Measurements from ENCODE around the gene ARHGAP45.
"Not testable (repeated sequence)": the region's sequence is repeated elsewhere in the genome, so short reads cannot be mapped to it uniquely, and the experiment has no call there.

ARHGAP45 gene

GRCh38 chr19:1066748-1067340 lies at the start of gene ARHGAP45:
Gene ARHGAP45, plus strand, starts transcription at chr19:1067167. Its CDS starts 239 bp downstream, at chr19:1067406.
- DNase-seq (ENCODE audit: low spot score), result no peak

DNA sequence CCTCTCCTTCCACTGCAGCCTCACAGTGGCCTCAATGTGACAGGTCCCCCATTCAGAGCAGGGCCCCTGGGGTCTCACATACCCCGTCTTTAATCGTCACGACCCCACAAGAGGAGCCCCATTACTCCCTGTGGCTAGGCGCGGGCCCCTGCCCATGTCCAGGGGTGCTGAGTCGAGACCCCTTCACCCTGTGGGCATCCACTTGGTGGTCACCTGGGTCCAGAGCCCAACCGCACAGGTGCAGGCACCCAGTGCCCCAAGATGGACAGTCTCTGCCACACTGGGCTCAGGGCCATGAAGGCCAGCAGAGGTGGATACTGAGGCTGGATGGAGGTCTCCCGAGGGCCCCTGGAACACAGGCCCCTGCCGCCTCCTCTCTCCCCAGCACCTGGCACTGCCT lies 49.1 kb upstream of the ARHGAP45 start:
- DNase-seq (ENCODE audit: low spot score), result no peak

GRCh38 chr19:1018393-1018792 lies 48.6 kb upstream of the ARHGAP45 start:
- DNase-seq (ENCODE audit: low spot score), result no peak

DNA sequence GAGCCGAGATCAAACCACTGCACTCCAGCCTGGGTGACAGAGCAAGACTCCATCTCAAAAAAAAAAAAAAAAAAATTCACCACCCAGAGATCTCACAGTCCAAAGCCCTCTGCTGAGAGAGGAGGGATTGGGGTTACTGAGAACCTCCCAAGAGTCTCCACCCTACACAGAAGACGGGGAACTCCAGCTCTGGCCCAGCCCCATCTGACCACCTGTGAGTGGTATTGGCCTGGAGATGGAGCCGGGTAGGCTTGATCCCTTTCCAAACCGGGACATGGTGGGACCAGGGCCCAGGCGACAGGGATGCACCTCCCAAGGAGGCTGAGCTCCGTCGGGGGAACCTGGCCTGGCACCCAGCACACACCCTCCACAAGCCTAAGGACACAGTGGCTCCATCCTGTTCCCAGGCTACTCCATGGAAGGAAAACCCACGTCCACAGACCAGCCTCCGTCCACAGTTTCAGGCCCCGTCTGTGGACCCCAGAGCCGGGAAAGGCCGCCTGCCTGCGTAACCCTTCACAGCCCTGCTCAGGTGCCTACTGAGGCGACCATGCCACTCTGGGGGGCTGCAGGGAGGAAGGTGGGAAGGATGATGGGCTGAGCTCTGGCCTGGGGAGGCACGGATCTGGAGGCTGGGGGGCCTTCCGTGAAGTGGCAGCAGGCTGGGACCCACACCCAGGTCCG lies 47.9 kb upstream of the ARHGAP45 start:
- DNase-seq (ENCODE audit: low spot score), result no peak

- DNase-seq (ENCODE audit: low spot score), result no peak
Observed at GRCh38 chr19:1019616-1019961, 47.4 kb upstream of the ARHGAP45 start.

DNA sequence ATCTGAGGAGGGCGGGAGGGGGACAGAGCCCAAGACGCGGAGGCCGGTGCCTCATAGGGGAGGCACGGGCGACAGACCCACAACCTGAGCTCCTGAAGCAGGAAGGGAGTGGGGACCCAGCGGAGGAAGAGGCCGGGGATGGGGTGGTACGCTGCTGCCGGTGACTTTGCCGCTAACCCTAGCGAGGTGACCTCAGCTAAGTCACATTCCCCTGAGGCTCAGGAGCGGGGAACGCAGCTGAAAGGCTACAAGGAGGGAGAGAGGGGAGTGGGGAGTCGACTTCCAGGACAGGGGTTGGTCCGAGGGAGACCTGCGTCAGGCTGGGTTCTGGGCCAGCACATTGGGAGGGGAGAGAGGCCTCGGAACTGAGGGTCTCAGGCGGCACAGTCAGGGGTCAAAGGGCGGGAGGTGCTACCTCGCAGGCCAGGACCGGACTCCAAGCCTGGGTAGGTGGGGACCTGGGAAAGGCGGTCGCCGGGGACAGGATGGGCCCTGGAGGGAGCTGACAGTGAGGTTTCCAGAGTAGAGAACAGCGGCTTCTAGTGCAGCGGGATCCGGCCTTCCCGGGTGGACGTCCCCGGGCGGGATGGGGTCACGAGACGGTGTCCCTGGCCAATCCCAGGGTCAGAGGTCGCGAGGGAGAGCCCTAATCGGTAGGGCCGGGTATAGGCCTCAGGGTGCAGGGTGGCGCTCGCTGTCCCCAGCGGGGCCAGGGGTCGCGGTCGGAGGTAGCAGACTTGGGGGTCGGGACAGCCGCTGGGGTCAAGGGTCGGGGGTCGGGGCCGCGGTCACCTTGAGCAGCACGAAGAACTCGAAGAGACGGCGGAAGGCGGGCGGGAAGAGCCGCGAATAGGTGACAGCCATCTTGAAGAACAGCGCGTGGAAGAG lies 46.7 kb upstream of the ARHGAP45 start:
- no peak for DNase-seq (ENCODE audit: low spot score)

DNA sequence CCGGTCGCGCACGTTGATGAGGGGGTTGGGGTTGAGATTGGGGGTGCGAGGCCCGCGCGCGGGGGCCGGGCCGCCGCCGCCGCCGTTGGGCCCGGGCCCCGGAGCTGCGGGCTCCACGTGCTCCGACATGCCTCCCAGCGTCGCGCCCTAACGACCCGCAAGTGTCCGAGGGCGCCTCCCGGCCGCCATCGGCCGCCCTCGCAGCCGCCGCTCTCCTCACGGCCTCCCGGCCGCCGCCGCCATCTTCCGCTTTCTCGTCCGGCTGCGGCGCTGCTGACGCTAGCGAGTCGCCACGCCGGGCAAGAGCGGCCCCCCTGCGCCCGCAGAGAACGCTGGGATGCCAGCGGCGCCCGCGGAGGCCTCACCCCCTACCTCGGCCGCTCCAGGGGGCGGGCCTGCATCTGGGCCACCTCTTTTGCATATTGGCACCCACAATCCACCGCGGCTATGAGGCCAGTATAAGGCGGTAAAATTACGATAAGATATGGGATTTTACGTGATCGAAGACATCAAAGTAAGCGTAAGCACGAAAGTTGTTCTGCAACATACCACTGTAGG lies 46.0 kb upstream of the ARHGAP45 start, which contains the start of gene TMEM259:
Gene TMEM259, minus strand, starts transcription at position 256 of the 558 bp plus-strand sequence. Its CDS starts 127 bp downstream, at position 129.
- DNase-seq (ENCODE audit: low spot score), result peak; percentile 97

DNA sequence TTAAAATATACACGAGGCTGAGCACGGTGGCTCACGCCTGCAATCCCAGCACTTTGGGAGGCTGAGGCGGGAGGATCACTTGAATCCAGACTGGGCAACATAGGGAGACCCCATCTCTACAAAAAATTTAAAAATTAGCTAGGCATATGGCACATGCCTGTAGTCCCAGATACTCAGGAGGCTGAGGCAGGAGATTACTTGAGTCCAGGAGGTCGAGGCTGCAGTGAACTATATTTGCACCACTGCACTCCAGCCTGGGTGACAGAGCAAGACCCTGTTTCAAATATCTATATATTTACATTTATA lies 43.1 kb upstream of the ARHGAP45 start:
- not testable (repeated sequence) for DNase-seq (ENCODE audit: low spot score)

GRCh38 chr19:1025080-1025479 lies 41.9 kb upstream of the ARHGAP45 start:
- DNase-seq (ENCODE audit: low spot score), result not testable (repeated sequence)

DNA sequence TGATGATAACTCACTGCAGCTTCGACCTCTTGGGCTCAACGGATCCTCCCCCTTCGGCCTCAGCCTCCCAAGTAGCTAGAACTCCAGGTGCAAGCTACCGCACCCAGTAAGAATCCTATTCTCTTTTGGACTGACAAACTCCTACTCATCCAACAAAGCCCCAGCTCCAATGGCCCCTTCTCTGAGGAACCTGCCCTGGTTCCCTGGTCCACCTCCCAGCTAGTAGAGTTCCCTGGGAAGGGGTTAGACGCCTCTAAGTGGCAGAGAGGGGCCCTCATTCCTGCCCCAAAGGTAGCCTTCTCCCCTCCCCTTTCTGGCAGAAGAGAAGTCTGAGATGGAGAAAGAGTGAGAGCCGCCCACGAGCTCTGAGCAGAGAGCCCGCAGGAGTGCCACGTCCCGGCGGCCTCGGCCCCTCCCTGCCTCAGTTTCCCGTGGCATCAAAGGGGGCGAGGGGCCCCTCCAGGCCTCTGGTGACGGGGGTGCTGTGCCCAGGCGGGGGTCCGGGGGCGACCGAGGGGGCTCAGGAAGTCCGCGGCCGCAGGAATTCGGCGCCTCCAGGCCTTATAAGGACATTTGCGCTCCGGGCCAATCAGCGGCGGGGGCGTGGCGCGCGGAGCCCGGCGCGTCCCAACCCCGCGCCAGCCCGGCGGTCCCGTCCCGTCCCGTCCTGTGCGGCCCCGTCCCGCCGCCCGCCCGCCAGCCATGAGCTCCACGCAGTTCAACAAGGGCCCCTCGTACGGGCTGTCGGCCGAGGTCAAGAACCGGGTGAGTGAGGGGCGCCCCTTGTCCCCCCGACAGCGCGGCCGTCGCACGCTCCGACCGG lies 40.8 kb upstream of the ARHGAP45 start, which contains the start of gene CNN2:
Gene CNN2, plus strand, starts transcription at position 649 of the 823 bp plus-strand sequence. Its CDS starts 54 bp downstream, at position 703.
- peak; percentile 93 for DNase-seq (ENCODE audit: low spot score)

DNA sequence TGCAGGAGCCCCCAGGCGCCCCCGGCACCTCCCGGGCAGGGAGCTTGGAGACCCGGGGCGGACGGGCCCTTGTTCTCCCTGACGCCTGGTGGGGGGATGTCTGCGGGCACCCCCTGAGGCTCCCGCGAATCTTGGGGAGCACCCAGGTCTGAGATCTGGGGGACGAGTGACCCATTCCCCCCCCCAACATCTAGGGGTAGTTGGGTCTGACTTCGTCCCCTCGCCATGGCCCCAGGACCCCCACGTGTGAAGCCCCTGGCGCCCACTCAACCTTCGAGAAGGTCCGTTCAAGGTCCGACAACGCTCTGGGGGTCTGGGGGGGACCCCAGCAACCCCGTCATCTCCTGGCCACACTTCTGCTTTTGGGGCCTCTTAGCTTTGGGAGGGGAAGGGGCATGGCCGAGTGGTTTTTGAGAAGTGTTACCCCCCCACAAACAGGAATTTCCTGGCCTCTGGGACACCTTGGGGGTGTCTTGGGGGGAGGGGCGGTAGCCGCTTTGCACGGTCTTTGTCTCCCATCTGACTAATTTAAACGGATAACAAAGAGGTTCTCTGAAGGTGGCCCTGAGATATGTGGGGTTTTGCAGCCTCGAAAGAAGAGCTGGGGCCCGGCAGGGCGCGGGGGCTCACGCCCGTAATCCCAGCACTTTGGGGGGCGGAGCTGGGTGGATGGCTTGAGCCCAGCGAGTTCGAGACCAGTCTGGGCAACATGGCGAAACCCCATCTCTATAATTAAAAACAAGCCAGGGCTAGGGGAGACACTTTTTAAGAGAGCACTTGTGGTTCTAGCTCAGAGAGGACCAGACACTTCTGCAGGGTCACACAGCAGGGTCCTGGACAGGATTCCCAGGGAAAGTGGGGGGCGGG lies 40.0 kb upstream of the ARHGAP45 start:
- no peak for DNase-seq (ENCODE audit: low spot score)

GRCh38 chr19:1027650-1028061 lies 39.3 kb upstream of the ARHGAP45 start:
- no peak for DNase-seq (ENCODE audit: low spot score)

DNA sequence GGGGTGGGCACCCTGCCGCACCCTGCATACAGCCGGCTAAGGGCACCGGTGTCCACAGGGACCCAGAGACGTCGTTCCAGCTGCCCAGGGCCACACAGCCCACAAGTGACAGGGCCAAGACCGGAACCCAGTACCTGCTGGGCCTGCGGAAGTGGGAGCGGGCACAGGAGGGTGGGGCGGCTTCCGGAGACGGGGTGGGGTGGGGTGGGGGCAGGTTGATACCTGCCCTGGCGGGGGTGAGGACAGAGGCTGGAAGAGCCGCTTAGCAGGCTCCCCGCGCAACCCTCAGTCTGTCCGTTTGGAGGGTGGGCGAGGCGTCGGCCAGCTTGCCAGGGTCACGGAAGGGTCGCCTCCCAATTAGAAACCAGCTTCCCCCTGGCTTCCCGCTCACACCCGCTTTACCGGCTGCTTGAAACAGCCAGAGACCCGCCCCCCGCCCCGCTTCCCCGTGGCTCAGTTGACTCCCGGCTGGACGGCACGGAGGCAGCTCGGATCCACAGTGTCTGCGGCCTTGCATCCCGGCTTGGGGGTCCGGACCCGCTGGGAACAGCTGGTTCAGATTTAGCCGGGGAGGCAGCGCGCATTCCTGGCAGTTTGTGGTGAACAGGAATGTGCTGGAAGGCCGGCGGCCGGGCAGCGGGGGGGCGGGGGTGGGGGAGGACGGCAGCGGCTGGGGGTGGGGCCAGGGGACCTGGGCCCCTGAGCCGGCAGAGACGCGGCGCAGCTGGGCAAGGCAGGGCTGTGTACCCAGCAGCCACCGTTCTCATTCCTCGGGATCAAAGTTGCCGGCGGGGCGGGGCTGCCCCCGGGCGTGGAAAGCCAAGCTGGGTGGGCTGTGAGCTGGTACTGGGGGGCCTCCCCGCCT lies 38.7 kb upstream of the ARHGAP45 start:
- DNase-seq (ENCODE audit: low spot score), result peak; percentile 98

- DNase-seq (ENCODE audit: low spot score), result no peak
Observed at GRCh38 chr19:1032264-1032867, 34.6 kb upstream of the ARHGAP45 start.

GRCh38 chr19:1035998-1036621 lies 30.9 kb upstream of the ARHGAP45 start:
- no peak for DNase-seq (ENCODE audit: low spot score)

DNA sequence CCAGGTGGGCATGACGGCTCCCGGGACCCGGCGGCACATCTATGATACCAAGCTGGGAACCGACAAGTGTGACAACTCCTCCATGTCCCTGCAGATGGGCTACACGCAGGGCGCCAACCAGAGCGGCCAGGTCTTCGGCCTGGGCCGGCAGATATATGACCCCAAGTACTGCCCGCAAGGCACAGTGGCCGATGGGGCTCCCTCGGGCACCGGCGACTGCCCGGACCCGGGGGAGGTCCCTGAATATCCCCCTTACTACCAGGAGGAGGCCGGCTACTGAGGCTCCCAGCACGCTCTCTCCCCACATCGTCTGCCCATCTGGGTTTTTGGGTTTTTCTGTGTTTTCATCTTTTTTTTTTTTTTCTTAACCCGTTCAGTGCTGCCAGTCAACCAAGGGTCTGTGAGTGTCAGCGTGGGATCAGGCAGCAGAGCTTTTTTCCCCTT lies 29.3 kb upstream of the ARHGAP45 start:
- DNase-seq (ENCODE audit: low spot score), result no peak

DNA sequence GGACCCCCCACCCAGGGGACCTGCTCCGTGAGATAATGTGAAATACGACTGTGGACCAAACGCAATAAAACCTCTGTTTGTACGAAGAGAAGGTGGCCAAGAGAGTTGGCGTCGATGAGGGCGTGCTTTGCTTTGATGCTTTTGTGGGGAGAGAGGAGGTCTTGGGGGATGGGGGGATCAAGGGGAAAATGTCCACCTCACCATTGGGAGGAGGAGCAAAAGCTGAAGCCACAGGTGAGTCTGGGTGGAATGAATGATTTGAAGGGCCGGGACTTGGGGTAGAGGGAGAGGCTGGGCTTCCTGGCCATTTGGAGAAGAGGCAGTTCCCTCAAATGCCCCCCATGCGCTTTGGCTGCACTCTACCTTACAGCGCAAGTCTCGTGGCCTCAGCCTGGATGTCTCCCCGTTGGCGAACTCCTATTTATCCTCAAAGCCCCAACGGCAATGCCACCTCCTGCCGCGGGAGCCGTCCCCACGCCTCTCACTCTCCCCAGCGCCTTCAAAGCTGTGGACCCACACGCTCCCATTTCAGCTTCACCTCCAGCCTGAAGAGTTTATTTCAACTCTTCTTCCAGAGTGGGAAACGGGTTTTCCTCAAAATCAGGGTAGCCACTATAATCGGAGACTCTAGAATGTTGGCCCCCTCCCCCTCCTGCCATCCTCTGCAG lies 27.9 kb upstream of the ARHGAP45 start:
- DNase-seq (ENCODE audit: low spot score), result no peak

Data from hepatic stellate cell (primary cell).